HEK293 (cell line): ENCODE data around the gene TBC1D4.

Experiments used
- GLI2 ChIP-seq: fragments of 450-650 bp; formaldehyde crosslinking; IDR thresholded peaks from 2 replicates; pipeline ENCODE4; 2017; ENCODE audit warnings: missing biosample characterization, missing genetic modification characterization, low read depth, borderline replicate concordance
- GLIS1 ChIP-seq: fragments of 450-650 bp; formaldehyde crosslinking; IDR thresholded peaks from 2 replicates; pipeline ENCODE4 v1.5.1; 2016; ENCODE audit warnings: missing biosample characterization, missing genetic modification characterization
- HOXA7 ChIP-seq: sonication (generic); formaldehyde crosslinking; IDR thresholded peaks from 2 replicates; pipeline ENCODE4 v1.8.1; 2022; ENCODE audit warnings: missing genetic modification reagents, borderline replicate concordance
- KLF7 ChIP-seq: fragments of 450-650 bp; formaldehyde crosslinking; IDR thresholded peaks from 2 replicates; pipeline ENCODE4 v1.5.1; 2016; ENCODE audit warnings: missing biosample characterization, missing genetic modification characterization, borderline replicate concordance
- MEIS1 ChIP-seq: sonication (generic); formaldehyde crosslinking; IDR thresholded peaks from 2 replicates; pipeline ENCODE4 v1.8.1; 2022; ENCODE audit warnings: missing genetic modification reagents, mild to moderate bottlenecking, borderline replicate concordance
- OVOL3 ChIP-seq: fragments of 450-650 bp; formaldehyde crosslinking; IDR thresholded peaks from 2 replicates; pipeline ENCODE4 v1.5.1; 2016; ENCODE audit warnings: missing biosample characterization, missing genetic modification characterization
- SP2 ChIP-seq: fragments of 450-650 bp; formaldehyde crosslinking; IDR thresholded peaks from 2 replicates; pipeline ENCODE4 v1.5.1; 2016; ENCODE audit warnings: missing biosample characterization, missing genetic modification characterization
- WT1 ChIP-seq: fragments of 450-650 bp; formaldehyde crosslinking; IDR thresholded peaks from 2 replicates; pipeline ENCODE4 v1.5.1; 2016; ENCODE audit warnings: missing biosample characterization, missing genetic modification characterization
- ZBTB8A ChIP-seq: fragments of 450-650 bp; formaldehyde crosslinking; IDR thresholded peaks from 2 replicates; pipeline ENCODE4 v1.5.1; 2016; ENCODE audit warnings: missing biosample characterization, missing genetic modification characterization
- ZFP41 ChIP-seq: fragments of 450-650 bp; formaldehyde crosslinking; IDR thresholded peaks from 2 replicates; pipeline ENCODE4 v1.5.1; 2016; ENCODE audit warnings: missing biosample characterization, missing genetic modification characterization, borderline replicate concordance
- ZNF202 ChIP-seq: fragments of 450-650 bp; formaldehyde crosslinking; IDR thresholded peaks from 2 replicates; pipeline ENCODE4 v1.5.1; 2016; ENCODE audit warnings: missing biosample characterization, missing genetic modification characterization, borderline replicate concordance
- ZNF341 ChIP-seq: fragments of 450-650 bp; formaldehyde crosslinking; IDR thresholded peaks from 2 replicates; pipeline ENCODE4; 2016; ENCODE audit warnings: low read depth, missing biosample characterization, missing genetic modification characterization
- ZNF404 ChIP-seq: fragments of 450-650 bp; formaldehyde crosslinking; IDR thresholded peaks from 2 replicates; pipeline ENCODE4 v1.5.1; 2017; ENCODE audit warnings: missing biosample characterization, missing genetic modification characterization
- ZNF426 ChIP-seq: fragments of 450-650 bp; formaldehyde crosslinking; IDR thresholded peaks from 2 replicates; pipeline ENCODE4 v1.5.1; 2017; ENCODE audit warnings: missing biosample characterization, missing genetic modification characterization, mild to moderate bottlenecking, inconsistent platforms, moderate library complexity
- ZNF48 ChIP-seq: fragments of 450-650 bp; formaldehyde crosslinking; IDR thresholded peaks from 2 replicates; pipeline ENCODE4 v1.5.1; 2016; ENCODE audit warnings: missing biosample characterization, missing genetic modification characterization
- ZNF624 ChIP-seq: fragments of 450-650 bp; formaldehyde crosslinking; IDR thresholded peaks from 2 replicates; pipeline ENCODE4 v1.5.1; 2017; ENCODE audit warnings: missing biosample characterization, missing genetic modification characterization
- ZNF664 ChIP-seq: fragments of 450-650 bp; formaldehyde crosslinking; IDR thresholded peaks from 2 replicates; pipeline ENCODE4 v1.5.1; 2016; ENCODE audit warnings: missing biosample characterization, missing genetic modification characterization
- ZNF76 ChIP-seq: fragments of 450-650 bp; formaldehyde crosslinking; IDR thresholded peaks from 2 replicates; pipeline ENCODE4; 2016; ENCODE audit warnings: low read depth, missing biosample characterization, missing genetic modification characterization, borderline replicate concordance
- TF ChIP-seq, protein P1 (sequence below): sonication (generic); formaldehyde crosslinking; IDR thresholded peaks from 2 replicates; pipeline ENCODE4 v1.8.1; 2022; ENCODE audit warnings: mild to moderate bottlenecking, moderate library complexity, missing genetic modification reagents
- TF ChIP-seq, protein P2 (sequence below): fragments of 450-650 bp; formaldehyde crosslinking; IDR thresholded peaks from 2 replicates; pipeline ENCODE4 v1.5.1; 2017; ENCODE audit warnings: missing biosample characterization, missing genetic modification characterization
- TF ChIP-seq, protein P3 (sequence below): fragments of 450-650 bp; formaldehyde crosslinking; IDR thresholded peaks from 2 replicates; pipeline ENCODE4 v1.5.1; 2017; ENCODE audit warnings: missing biosample characterization, missing genetic modification characterization
- TF ChIP-seq, protein P4 (sequence below): fragments of 450-650 bp; formaldehyde crosslinking; IDR thresholded peaks from 2 replicates; pipeline ENCODE4 v1.5.1; 2016; ENCODE audit warnings: missing biosample characterization, missing genetic modification characterization
- TF ChIP-seq, protein P5 (sequence below): fragments of 450-650 bp; formaldehyde crosslinking; optimal IDR thresholded peaks from 2 replicates; pipeline ENCODE3; 2016; ENCODE audit warnings: missing biosample characterization, mild to moderate bottlenecking, missing genetic modification characterization
- TF ChIP-seq, protein P6 (sequence below): fragments of 450-650 bp; formaldehyde crosslinking; IDR thresholded peaks from 2 replicates; pipeline ENCODE4 v1.5.1; 2016; ENCODE audit warnings: missing biosample characterization, missing genetic modification characterization
- TF ChIP-seq, protein P7 (sequence below): fragments of 450-650 bp; formaldehyde crosslinking; IDR thresholded peaks from 2 replicates; pipeline ENCODE4 v1.5.1; 2017; ENCODE audit warnings: missing biosample characterization, missing genetic modification characterization
- TF ChIP-seq, protein P8 (sequence below): fragments of 450-650 bp; formaldehyde crosslinking; IDR thresholded peaks from 2 replicates; pipeline ENCODE4 v1.5.1; 2017; ENCODE audit warnings: missing biosample characterization, mild to moderate bottlenecking, missing genetic modification characterization, moderate library complexity

Gene TBC1D4

DNA sequence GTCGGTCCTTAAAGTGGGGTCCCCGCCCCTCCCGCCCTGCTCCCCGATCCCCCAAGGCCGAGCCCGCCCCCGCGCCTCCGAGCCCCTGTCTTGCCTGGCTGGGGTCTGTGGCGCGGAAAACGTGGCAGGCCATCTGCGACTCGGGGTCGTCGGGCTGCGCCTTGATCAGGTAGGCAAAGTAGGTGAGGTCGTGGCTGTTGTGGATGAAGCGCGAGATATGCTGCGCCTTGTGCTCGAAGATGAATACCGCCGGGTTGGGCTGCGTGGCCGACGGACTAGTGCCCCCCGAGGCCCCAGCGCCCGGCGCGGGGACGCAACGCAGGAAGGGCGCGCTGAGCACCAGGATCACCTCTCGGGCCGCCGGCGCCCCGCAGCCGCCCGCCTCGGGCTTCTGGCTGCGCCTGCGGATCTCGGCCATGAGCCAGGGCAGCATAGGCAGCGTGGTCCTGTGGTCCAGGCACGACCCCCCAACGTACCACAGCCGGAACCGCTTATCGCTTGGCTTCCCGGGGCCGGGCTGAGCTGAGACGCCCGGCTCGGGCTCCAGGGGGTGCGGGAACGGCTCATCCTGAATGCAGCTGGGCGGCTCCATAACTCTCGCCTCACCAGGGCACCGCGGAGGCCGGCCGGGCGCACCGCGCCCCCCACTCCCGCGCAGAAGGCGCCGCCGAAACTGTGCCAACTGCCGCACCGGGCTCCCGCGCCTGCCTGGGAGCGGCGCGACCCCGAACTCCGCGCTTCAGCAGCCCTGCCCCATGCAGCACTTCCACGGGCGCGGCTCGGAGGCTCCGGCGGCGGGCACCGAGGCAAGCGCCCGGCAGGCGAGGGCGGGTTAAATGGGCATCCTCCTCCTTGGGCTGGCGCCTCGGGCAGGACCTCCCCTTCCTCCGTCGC lies 546 bp downstream of the TBC1D4 start (continued):
- no peak for TF ChIP-seq ZNF76
- TF ChIP-seq ZBTB8A (tag by site-specific recombination), result peak; percentile 98
- no peak for TF ChIP-seq GLI2 (tag by site-specific recombination)
- TF ChIP-seq HOXA7, result no peak
- TF ChIP-seq, protein P1, sequence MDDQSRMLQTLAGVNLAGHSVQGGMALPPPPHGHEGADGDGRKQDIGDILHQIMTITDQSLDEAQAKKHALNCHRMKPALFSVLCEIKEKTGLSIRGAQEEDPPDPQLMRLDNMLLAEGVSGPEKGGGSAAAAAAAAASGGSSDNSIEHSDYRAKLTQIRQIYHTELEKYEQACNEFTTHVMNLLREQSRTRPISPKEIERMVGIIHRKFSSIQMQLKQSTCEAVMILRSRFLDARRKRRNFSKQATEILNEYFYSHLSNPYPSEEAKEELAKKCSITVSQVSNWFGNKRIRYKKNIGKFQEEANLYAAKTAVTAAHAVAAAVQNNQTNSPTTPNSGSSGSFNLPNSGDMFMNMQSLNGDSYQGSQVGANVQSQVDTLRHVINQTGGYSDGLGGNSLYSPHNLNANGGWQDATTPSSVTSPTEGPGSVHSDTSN, result no peak
- TF ChIP-seq, protein P2, sequence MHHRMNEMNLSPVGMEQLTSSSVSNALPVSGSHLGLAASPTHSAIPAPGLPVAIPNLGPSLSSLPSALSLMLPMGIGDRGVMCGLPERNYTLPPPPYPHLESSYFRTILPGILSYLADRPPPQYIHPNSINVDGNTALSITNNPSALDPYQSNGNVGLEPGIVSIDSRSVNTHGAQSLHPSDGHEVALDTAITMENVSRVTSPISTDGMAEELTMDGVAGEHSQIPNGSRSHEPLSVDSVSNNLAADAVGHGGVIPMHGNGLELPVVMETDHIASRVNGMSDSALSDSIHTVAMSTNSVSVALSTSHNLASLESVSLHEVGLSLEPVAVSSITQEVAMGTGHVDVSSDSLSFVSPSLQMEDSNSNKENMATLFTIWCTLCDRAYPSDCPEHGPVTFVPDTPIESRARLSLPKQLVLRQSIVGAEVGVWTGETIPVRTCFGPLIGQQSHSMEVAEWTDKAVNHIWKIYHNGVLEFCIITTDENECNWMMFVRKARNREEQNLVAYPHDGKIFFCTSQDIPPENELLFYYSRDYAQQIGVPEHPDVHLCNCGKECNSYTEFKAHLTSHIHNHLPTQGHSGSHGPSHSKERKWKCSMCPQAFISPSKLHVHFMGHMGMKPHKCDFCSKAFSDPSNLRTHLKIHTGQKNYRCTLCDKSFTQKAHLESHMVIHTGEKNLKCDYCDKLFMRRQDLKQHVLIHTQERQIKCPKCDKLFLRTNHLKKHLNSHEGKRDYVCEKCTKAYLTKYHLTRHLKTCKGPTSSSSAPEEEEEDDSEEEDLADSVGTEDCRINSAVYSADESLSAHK (tag by site-specific recombination), result no peak
- TF ChIP-seq, protein P3, sequence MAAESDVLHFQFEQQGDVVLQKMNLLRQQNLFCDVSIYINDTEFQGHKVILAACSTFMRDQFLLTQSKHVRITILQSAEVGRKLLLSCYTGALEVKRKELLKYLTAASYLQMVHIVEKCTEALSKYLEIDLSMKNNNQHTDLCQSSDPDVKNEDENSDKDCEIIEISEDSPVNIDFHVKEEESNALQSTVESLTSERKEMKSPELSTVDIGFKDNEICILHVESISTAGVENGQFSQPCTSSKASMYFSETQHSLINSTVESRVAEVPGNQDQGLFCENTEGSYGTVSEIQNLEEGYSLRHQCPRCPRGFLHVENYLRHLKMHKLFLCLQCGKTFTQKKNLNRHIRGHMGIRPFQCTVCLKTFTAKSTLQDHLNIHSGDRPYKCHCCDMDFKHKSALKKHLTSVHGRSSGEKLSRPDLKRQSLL (tag by site-specific recombination), result peak; percentile 87; the same call in 1 of the 2 replicates
- TF ChIP-seq, protein P4, sequence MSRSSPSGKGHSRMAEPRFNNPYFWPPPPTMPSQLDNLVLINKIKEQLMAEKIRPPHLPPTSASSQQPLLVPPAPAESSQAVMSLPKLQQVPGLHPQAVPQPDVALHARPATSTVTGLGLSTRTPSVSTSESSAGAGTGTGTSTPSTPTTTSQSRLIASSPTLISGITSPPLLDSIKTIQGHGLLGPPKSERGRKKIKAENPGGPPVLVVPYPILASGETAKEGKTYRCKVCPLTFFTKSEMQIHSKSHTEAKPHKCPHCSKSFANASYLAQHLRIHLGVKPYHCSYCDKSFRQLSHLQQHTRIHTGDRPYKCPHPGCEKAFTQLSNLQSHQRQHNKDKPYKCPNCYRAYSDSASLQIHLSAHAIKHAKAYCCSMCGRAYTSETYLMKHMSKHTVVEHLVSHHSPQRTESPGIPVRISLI (tag by site-specific recombination), result no peak
- no peak for TF ChIP-seq ZNF426 (tag by site-specific recombination)
- no peak for TF ChIP-seq OVOL3 (tag by site-specific recombination)
- TF ChIP-seq SP2, result 0 out of 2 replicates have a peak, but pooled peaks have one; percentile 1
- no peak for TF ChIP-seq ZNF202 (tag by site-specific recombination)
- TF ChIP-seq KLF7 (tag by site-specific recombination), result no peak
- no peak for TF ChIP-seq WT1 (tag by site-specific recombination)
- TF ChIP-seq, protein P5, sequence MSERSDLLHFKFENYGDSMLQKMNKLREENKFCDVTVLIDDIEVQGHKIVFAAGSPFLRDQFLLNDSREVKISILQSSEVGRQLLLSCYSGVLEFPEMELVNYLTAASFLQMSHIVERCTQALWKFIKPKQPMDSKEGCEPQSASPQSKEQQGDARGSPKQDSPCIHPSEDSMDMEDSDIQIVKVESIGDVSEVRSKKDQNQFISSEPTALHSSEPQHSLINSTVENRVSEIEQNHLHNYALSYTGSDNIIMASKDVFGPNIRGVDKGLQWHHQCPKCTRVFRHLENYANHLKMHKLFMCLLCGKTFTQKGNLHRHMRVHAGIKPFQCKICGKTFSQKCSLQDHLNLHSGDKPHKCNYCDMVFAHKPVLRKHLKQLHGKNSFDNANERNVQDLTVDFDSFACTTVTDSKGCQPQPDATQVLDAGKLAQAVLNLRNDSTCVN (tag by site-specific recombination), result peak; percentile 78
- TF ChIP-seq ZFP41 (tag by site-specific recombination), result no peak
- TF ChIP-seq, protein P6, sequence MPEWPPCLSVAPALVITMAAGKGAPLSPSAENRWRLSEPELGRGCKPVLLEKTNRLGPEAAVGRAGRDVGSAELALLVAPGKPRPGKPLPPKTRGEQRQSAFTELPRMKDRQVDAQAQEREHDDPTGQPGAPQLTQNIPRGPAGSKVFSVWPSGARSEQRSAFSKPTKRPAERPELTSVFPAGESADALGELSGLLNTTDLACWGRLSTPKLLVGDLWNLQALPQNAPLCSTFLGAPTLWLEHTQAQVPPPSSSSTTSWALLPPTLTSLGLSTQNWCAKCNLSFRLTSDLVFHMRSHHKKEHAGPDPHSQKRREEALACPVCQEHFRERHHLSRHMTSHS, result no peak
- no peak for TF ChIP-seq ZNF624 (tag by site-specific recombination)
- TF ChIP-seq ZNF341 (tag by site-specific recombination), result peak; percentile 46
- no peak for TF ChIP-seq ZNF664 (tag by site-specific recombination)
- no peak for TF ChIP-seq ZNF404 (tag by site-specific recombination)
- TF ChIP-seq, protein P7, sequence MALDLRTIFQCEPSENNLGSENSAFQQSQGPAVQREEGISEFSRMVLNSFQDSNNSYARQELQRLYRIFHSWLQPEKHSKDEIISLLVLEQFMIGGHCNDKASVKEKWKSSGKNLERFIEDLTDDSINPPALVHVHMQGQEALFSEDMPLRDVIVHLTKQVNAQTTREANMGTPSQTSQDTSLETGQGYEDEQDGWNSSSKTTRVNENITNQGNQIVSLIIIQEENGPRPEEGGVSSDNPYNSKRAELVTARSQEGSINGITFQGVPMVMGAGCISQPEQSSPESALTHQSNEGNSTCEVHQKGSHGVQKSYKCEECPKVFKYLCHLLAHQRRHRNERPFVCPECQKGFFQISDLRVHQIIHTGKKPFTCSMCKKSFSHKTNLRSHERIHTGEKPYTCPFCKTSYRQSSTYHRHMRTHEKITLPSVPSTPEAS (tag by site-specific recombination), result no peak
- peak; percentile 61 for TF ChIP-seq GLIS1 (tag by site-specific recombination)
- no peak for TF ChIP-seq MEIS1 (CRISPR knock-in tag)
- TF ChIP-seq ZNF48 (tag by site-specific recombination), result no peak
- TF ChIP-seq, protein P8, sequence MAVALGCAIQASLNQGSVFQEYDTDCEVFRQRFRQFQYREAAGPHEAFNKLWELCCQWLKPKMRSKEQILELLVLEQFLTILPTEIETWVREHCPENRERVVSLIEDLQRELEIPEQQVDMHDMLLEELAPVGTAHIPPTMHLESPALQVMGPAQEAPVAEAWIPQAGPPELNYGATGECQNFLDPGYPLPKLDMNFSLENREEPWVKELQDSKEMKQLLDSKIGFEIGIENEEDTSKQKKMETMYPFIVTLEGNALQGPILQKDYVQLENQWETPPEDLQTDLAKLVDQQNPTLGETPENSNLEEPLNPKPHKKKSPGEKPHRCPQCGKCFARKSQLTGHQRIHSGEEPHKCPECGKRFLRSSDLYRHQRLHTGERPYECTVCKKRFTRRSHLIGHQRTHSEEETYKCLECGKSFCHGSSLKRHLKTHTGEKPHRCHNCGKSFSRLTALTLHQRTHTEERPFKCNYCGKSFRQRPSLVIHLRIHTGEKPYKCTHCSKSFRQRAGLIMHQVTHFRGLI (tag by site-specific recombination), result peak; percentile 89
